Uterus (tissue), 2 donors: Measurements from ENCODE around the gene FOXC2.

Experiments
- CTCF ChIP-seq, 4 experiments: fragments of 200-600 bp in 2 of 4; fragments of 450-650 bp in 2 of 4; sonication (generic) in 2 of 4; IDR thresholded peaks; one replicate each; pipeline ENCODE4 v1.5.1; 2016 to 2019; ENCODE audit warnings: antibody characterized with exemption in 4 of 4, mild to moderate bottlenecking in 2 of 4, moderate library complexity in 1 of 4
- POLR2A ChIP-seq, 2 donors: fragments of 450-650 bp; IDR thresholded peaks; one replicate each; pipeline ENCODE4 v1.6.1; 2016; ENCODE audit warnings: antibody characterized with exemption in 2 of 2, mild to moderate bottlenecking in 1 of 2, moderate library complexity in 1 of 2

- TF ChIP-seq POLR2A (IDR thresholded peaks at IDR 0.05) (no peak), CTCF (IDR thresholded peaks at IDR 0.05) (no peak)
These were observed 29.1 kb upstream of the FOXC2 start for GRCh38 chr16:86537486-86537885.
